ENCODE measurements around the gene PER3.

DNA sequence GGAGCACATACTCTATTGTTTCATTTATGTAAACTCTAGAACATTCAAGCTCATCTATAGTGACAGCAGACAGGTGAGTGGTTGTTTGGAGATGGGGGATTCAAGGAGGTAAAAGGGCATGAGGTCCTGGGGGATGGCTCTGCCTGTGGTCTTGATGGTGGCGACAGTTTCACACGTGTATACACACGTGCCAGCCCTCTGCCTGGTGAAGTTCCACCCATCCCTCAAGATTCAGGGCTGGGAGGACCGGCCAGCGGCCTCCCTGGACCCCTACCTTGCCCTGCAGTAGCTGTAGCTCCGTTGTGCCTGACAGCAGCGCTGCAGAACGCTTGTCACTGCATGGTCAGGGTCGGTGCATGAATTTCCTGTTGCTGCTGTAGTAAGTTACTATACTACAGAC, 107.7 kb downstream of the PER3 start:
- TF ChIP-seq POLR2AphosphoS5 (IDR thresholded peaks at IDR 0.05; ENCODE audit: low read depth, low read length): no peak
- TF ChIP-seq POLR2A (IDR thresholded peaks at IDR 0.05; ENCODE audit: low read depth, low read length): no peak
- no peak for TF ChIP-seq SPI1 (IDR thresholded peaks at IDR 0.05; ENCODE audit: low read depth, low read length)
- no peak for TF ChIP-seq TAF1 (IDR thresholded peaks at IDR 0.05; ENCODE audit: low read depth, low read length)
- TF ChIP-seq PAX5 (IDR thresholded peaks at IDR 0.05; ENCODE audit: insufficient read depth, low read length, severe bottlenecking): no peak

Measured in GM12891 (cell line).